IPS DF 6.9 (cell line): ENCODE results near the gene GDF10.

ENCODE experiments used
- DNase-seq: peaks from one replicate; pipeline ENCODE4 v3.0.0-alpha.2; 2013; ENCODE audit warnings: low read depth, low spot score
- H3K27ac ChIP-seq: one replicate; pipeline ENCODE4 v1.5.1; 2013; ENCODE audit warnings: low read length, control low read depth
- H3K27me3 ChIP-seq: 2 replicates; pipeline ENCODE4 v1.6.1; 2013; ENCODE audit warnings: mild to moderate bottlenecking, low read length; ENCODE audit not compliant: control insufficient read depth, insufficient read depth
- H3K36me3 ChIP-seq: 2 replicates; pipeline ENCODE4 v1.6.1; 2013; ENCODE audit warnings: low read length; ENCODE audit not compliant: control insufficient read depth, insufficient read depth
- H3K4me1 ChIP-seq: 2 replicates; pipeline ENCODE4 v1.6.1; 2013; ENCODE audit warnings: low read length; ENCODE audit not compliant: control insufficient read depth, insufficient read depth
- H3K4me3 ChIP-seq: 2 replicates; pipeline ENCODE4 v1.5.1; 2013; ENCODE audit warnings: mild to moderate bottlenecking, low read length
- H3K9me3 ChIP-seq: 2 replicates; pipeline ENCODE4 v1.6.1; 2013; ENCODE audit warnings: low read length, inconsistent platforms; ENCODE audit not compliant: control insufficient read depth, insufficient read depth
- WGBS: extraction: QIAGEN DNeasy Blood & Tissue Kit; methylation state at CpG from one replicate; pipeline ENCODE4 v1.1.7; 2013; ENCODE audit warnings: mixed read lengths, missing lambda C conversion rate; ENCODE audit not compliant: insufficient read length, insufficient coverage; 5-methylcytosine and 5-hydroxymethylcytosine counted together

The GDF10 gene

GRCh38 chr10:47283848-47284247 lies 16.1 kb upstream of the GDF10 start:
- no peaks in the 10 kb centered on the region for H3K4me1 ChIP-seq
- no peaks in the 10 kb centered on the region for H3K27me3 ChIP-seq

GRCh38 chr10:47285381-47286115 lies 14.4 kb upstream of the GDF10 start:
- no peaks in the 10 kb centered on the region for H3K27me3 ChIP-seq
- H3K9me3 ChIP-seq: no peaks in the 10 kb centered on the region
- DNase-seq: no peak
- H3K4me3 ChIP-seq: no peak overlapping the region
- H3K36me3 ChIP-seq: no peaks in the 10 kb centered on the region
- no peak overlapping the region for H3K27ac ChIP-seq
- H3K4me1 ChIP-seq: no peaks in the 10 kb centered on the region
- no CpG with 5 or more reads among the region's 8 CpGs for WGBS

More at GRCh38 chr10:47283848-47284247, 16.1 kb upstream of the GDF10 start:
- no peak for DNase-seq
- H3K27ac ChIP-seq: no peak overlapping the region
- no peaks in the 10 kb centered on the region for H3K9me3 ChIP-seq
- no peaks in the 10 kb centered on the region for H3K36me3 ChIP-seq
- no peak overlapping the region for H3K4me3 ChIP-seq

- Histone ChIP-seq H3K27ac (no peak overlapping the region), H3K36me3 (no peaks in the 10 kb centered on the region), H3K4me3 (no peak overlapping the region), H3K27me3 (no peaks in the 10 kb centered on the region), H3K4me1 (no peaks in the 10 kb centered on the region), H3K9me3 (no peaks in the 10 kb centered on the region)
- no CpG with 5 or more reads among the region's 4 CpGs for WGBS
- no peak for DNase-seq
These were observed 13.9 kb upstream of the GDF10 start for GRCh38 chr10:47286116-47286505.

GRCh38 chr10:47286591-47287315 lies 13.2 kb upstream of the GDF10 start:
- no peak overlapping the region for H3K4me3 ChIP-seq
- no peak overlapping the region for H3K27ac ChIP-seq
- H3K27me3 ChIP-seq: no peaks in the 10 kb centered on the region
- H3K9me3 ChIP-seq: no peaks in the 10 kb centered on the region
- H3K4me1 ChIP-seq: no peaks in the 10 kb centered on the region
- H3K36me3 ChIP-seq: no peaks in the 10 kb centered on the region
- WGBS: no CpG with 5 or more reads among the region's 4 CpGs
- no peak for DNase-seq

GRCh38 chr10:47287365-47287802 lies 12.6 kb upstream of the GDF10 start:
- no peak for DNase-seq
- Histone ChIP-seq H3K27ac (no peak overlapping the region), H3K9me3 (no peaks in the 10 kb centered on the region)

GRCh38 chr10:47287805-47288204 lies 12.2 kb upstream of the GDF10 start:
- Histone ChIP-seq H3K9me3 (no peaks in the 10 kb centered on the region), H3K27me3 (no peaks in the 10 kb centered on the region), H3K27ac (no peak overlapping the region), H3K4me1 (no peaks in the 10 kb centered on the region), H3K36me3 (no peaks in the 10 kb centered on the region), H3K4me3 (no peak overlapping the region)
- WGBS: no CpG with 5 or more reads among the region's 6 CpGs
- DNase-seq: no peak

More at GRCh38 chr10:47287365-47287802, 12.6 kb upstream of the GDF10 start:
- no peaks in the 10 kb centered on the region for H3K36me3 ChIP-seq
- H3K27me3 ChIP-seq: no peaks in the 10 kb centered on the region
- H3K4me3 ChIP-seq: no peak overlapping the region
- no CpG with 5 or more reads among the region's 12 CpGs for WGBS
- H3K4me1 ChIP-seq: no peaks in the 10 kb centered on the region

- H3K27ac ChIP-seq: no peak overlapping the region
- H3K36me3 ChIP-seq: no peaks in the 10 kb centered on the region
- H3K9me3 ChIP-seq: no peaks in the 10 kb centered on the region
- DNase-seq: no peak
- no peak overlapping the region for H3K4me3 ChIP-seq
- 100% methylated on average over 2 of the region's 8 CpGs for WGBS
- no peaks in the 10 kb centered on the region for H3K27me3 ChIP-seq
- no peaks in the 10 kb centered on the region for H3K4me1 ChIP-seq
These were observed 11.8 kb upstream of the GDF10 start for GRCh38 chr10:47288236-47288635.

- Histone ChIP-seq H3K36me3 (no peaks in the 10 kb centered on the region), H3K9me3 (no peaks in the 10 kb centered on the region), H3K27ac (no peak overlapping the region), H3K4me3 (no peak overlapping the region), H3K27me3 (no peaks in the 10 kb centered on the region), H3K4me1 (no peaks in the 10 kb centered on the region)
- no peak for DNase-seq
- no CpG with 5 or more reads among the region's 9 CpGs for WGBS
These were observed 11.0 kb upstream of the GDF10 start for GRCh38 chr10:47288916-47289495.

- no peak overlapping the region for H3K27ac ChIP-seq
- H3K4me3 ChIP-seq: no peak overlapping the region
- WGBS: no CpG with 5 or more reads among the region's 6 CpGs
- no peaks in the 10 kb centered on the region for H3K36me3 ChIP-seq
- no peaks in the 10 kb centered on the region for H3K9me3 ChIP-seq
- no peaks in the 10 kb centered on the region for H3K4me1 ChIP-seq
- no peak for DNase-seq
- no peaks in the 10 kb centered on the region for H3K27me3 ChIP-seq
These were observed 10.1 kb upstream of the GDF10 start for GRCh38 chr10:47289921-47290320.

- H3K36me3 ChIP-seq: no peaks in the 10 kb centered on the region
- H3K4me3 ChIP-seq: no peak overlapping the region
- WGBS: no CpG with 5 or more reads among the region's 3 CpGs
- H3K4me1 ChIP-seq: no peaks in the 10 kb centered on the region
- no peaks in the 10 kb centered on the region for H3K9me3 ChIP-seq
- DNase-seq: no peak
- no peak overlapping the region for H3K27ac ChIP-seq
- H3K27me3 ChIP-seq: no peaks in the 10 kb centered on the region
These were observed 9.7 kb upstream of the GDF10 start for GRCh38 chr10:47290338-47290737.
